Choroid plexus epithelial cell (primary cell): ENCODE data around the gene UFSP2.

ENCODE experiments used
- DNase-seq: peaks from one replicate; pipeline ENCODE4 v3.0.0-alpha.2; 2010; ENCODE audit warnings: low read depth
- H3K4me3 ChIP-seq: 2 replicates; pipeline ENCODE4 v1.5.1; 2011; ENCODE audit warnings: low read depth, mild to moderate bottlenecking, control low read depth, low read length, moderate library complexity
- CTCF ChIP-seq: conservative IDR thresholded peaks from 2 replicates; pipeline ENCODE4 v1.5.1; 2011; ENCODE audit warnings: low read depth, mild to moderate bottlenecking, control low read depth, inconsistent platforms, low read length, moderate library complexity

UFSP2 gene

GRCh38 chr4:185379326-185380295 lies 46.2 kb downstream of the UFSP2 start:
- no peak for TF ChIP-seq CTCF

GRCh38 chr4:185378264-185378663 lies 47.5 kb downstream of the UFSP2 start:
- no peak overlapping the region for H3K4me3 ChIP-seq
- TF ChIP-seq CTCF: no peak
- DNase-seq: no peak

More at GRCh38 chr4:185379326-185380295, 46.2 kb downstream of the UFSP2 start:
- no peak overlapping the region for H3K4me3 ChIP-seq
- DNase-seq: no peak

- no peak for DNase-seq
- no peak for TF ChIP-seq CTCF
These were observed 51.2 kb downstream of the UFSP2 start for GRCh38 chr4:185374573-185374972.

GRCh38 chr4:185374027-185374426 lies 51.7 kb downstream of the UFSP2 start:
- no peak for DNase-seq

More at GRCh38 chr4:185374573-185374972, 51.2 kb downstream of the UFSP2 start:
- H3K4me3 ChIP-seq: no peak overlapping the region

GRCh38 chr4:185371702-185372101 lies 54.1 kb downstream of the UFSP2 start:
- H3K4me3 ChIP-seq: no peak overlapping the region
- TF ChIP-seq CTCF: no peak
- DNase-seq: no peak

More at GRCh38 chr4:185374027-185374426, 51.7 kb downstream of the UFSP2 start:
- no peak overlapping the region for H3K4me3 ChIP-seq
- TF ChIP-seq CTCF: no peak

- no peak overlapping the region for H3K4me3 ChIP-seq
- no peak for DNase-seq
- no peak for TF ChIP-seq CTCF
These were observed 55.4 kb downstream of the UFSP2 start for GRCh38 chr4:185370268-185370949.
